GM21367 (cell line): ENCODE data around the gene MAPK8IP1.

Experiments used
- ATAC-seq: cut with Tn5 transposase; IDR thresholded peaks from one replicate; pipeline ENCODE4 v1.9.1; 2021; ENCODE audit not compliant: unreplicated experiment

The MAPK8IP1 gene

DNA sequence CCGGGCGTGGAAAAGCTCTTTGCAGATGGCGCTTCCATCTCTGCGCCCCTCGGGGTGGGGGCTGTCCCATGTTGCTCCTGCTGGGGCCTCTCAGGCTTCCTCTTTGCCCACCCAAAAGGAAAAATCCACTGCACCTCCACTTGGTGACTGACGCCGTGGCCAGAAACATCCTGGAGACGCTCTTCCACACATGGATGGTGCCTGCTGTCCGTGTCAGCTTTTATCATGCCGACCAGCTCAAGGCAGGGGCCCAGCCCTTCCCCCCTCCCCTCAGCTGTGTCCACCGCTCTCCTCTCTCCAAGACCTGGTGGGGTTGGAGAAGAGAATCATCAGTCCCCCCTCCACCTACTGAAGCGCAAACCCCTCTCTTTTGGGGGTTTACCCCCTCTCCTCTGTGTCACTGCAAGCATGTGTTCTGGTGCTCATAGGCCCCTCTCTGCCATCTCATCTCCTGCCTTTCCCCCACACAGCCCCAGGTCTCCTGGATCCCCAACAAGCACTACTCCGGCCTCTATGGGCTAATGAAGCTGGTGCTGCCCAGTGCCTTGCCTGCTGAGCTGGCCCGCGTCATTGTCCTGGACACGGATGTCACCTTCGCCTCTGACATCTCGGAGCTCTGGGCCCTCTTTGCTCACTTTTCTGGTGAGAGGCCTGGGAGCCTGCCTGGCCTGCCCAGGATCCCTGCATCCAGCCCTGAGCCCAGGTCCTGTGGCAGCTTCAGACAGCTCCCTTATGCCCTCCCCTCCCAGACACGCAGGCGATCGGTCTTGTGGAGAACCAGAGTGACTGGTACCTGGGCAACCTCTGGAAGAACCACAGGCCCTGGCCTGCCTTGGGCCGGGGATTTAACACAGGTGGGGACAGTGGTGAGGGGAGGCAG lies 38.8 kb downstream of the MAPK8IP1 start:
- no peak for ATAC-seq

DNA sequence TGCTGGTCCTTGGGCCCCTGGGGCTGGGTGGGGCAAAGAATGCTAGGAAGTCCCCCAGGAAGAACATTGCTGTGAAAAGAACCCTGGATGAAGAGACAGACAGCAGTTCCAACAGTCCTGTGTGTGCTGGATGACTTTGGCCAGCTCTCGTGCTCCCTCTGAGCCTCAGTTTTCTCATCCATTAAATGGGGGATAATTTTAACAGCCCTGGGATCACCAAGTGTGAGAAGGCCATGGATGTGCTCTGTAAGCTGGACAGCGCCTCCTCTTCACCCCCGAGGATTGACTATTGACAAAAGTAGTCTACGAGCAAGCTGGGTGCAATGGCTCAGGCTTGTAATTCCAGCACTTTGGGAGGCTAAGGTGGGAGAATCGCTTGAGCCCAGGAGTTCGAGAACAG lies 39.5 kb downstream of the MAPK8IP1 start:
- no peak for ATAC-seq

DNA sequence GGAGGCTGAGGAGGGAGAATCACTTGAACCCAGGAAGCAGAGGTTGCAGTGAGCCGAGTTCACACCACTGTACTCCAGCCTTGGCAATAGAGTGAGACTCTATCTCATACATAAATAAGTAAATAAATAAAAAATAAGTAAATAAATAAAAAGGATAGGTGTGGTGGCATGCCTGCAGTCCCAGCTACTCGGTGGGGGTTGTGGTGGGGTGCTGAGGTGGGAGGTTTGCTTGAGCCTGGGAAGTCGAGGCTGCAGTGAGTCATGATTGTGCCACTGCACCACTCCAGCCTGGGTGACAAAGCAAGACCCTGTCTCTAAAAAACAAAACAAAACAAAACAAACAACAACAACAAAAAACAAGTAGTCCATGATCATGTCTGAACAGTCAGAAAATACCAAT lies 40.1 kb downstream of the MAPK8IP1 start:
- no peak for ATAC-seq

DNA sequence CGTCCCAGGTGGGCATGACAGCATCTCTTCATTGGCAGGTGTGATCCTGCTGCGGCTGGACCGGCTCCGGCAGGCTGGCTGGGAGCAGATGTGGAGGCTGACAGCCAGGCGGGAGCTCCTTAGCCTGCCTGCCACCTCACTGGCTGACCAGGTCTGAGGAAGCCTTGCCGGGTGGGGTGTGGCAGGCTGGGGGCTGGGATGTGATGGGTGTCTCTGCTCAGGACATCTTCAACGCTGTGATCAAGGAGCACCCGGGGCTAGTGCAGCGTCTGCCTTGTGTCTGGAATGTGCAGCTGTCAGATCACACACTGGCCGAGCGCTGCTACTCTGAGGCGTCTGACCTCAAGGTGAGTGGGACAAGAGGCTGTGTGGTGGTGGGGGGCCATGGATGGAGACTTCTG lies 40.5 kb downstream of the MAPK8IP1 start:
- ATAC-seq, result no peak

DNA sequence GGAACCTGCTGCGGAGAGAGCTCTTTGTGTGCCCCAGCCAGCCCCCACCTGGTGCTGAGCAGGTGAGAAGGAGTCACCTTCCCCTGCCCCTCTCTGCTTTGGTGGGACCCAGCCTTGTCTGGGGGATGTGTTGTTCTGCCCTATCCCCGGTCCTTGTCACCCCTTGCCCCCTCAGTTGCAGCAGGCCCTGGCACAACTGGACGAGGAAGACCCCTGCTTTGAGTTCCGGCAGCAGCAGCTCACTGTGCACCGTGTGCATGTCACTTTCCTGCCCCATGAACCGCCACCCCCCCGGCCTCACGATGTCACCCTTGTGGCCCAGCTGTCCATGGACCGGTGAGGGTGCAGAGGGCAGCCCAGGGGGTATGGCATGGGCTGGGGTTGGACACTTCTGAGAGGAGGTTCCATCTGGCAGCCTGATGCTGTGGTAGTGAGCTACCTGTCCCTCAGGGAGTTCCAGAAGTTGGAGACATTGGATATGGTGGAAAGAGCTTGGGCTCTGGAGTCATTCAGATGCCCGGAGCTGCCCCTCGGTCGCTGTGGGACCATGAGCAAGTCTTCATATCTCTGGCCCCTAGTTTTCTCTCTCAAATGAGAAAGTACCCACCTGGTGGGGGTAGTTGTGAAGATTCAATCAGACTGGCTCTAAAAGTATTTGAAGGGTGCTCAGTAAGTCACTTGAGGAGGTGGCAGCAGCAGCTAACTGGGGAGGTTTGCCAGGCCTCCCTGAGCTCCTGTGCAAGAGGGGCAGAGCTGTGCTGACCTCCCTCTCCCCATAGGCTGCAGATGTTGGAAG lies 41.3 kb downstream of the MAPK8IP1 start:
- no peak for ATAC-seq

DNA sequence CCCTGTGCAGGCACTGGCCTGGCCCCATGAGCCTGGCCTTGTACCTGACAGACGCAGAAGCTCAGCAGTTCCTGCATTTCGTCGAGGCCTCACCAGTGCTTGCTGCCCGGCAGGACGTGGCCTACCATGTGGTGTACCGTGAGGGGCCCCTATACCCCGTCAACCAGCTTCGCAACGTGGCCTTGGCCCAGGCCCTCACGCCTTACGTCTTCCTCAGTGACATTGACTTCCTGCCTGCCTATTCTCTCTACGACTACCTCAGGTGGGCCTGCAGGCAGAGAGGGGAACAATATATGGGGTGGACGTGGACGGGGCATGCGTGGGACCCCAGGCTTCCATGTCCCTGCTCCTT lies 41.9 kb downstream of the MAPK8IP1 start:
- no peak for ATAC-seq

DNA sequence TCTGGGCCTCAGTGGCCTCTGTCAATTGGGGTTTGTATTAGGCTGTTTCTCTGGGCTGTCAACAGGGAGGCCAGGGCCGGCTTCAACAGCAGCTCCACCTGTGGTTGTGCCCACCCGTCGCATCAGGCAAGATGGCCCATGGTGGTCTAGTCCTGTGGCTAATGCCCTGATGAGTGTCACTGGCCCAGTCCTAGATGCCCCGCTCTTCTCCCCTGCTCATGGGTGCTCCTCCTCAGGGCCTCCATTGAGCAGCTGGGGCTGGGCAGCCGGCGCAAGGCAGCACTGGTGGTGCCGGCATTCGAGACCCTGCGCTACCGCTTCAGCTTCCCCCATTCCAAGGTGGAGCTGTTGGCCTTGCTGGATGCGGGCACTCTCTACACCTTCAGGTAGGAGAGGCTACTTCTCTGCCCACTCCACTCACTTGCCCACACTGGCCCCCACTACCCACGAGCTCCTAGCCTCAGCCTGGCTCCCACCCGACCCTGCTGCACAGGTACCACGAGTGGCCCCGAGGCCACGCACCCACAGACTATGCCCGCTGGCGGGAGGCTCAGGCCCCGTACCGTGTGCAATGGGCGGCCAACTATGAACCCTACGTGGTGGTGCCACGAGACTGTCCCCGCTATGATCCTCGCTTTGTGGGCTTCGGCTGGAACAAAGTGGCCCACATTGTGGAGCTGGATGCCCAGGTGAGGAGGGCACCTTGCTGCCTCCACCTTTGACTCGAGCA lies 42.4 kb downstream of the MAPK8IP1 start:
- ATAC-seq, result no peak

DNA sequence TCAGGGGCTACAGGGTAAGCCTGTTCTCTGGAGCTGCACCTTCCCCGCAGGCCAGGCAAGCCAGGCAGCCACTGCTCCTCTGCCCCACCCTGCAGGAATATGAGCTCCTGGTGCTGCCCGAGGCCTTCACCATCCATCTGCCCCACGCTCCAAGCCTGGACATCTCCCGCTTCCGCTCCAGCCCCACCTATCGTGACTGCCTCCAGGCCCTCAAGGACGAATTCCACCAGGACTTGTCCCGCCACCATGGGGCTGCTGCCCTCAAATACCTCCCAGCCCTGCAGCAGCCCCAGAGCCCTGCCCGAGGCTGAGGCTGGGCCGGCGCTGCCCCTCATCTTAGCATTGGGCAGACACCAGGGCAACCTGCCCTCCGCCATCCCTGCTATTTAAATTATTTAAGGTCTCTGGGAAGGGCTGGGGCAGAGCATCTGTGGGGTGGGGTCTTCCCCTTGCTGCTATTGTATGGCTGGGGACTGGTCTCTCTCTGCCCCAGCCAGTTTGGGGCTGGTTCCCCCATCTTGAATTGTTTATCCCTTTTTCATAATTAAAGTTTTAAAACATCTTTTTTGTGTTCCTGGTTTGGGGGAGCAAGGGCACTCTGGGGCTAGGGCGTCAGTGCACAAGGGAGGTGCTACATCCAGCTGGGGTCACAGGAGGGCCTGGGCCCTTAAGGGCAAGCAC lies 43.2 kb downstream of the MAPK8IP1 start:
- ATAC-seq, result no peak

DNA sequence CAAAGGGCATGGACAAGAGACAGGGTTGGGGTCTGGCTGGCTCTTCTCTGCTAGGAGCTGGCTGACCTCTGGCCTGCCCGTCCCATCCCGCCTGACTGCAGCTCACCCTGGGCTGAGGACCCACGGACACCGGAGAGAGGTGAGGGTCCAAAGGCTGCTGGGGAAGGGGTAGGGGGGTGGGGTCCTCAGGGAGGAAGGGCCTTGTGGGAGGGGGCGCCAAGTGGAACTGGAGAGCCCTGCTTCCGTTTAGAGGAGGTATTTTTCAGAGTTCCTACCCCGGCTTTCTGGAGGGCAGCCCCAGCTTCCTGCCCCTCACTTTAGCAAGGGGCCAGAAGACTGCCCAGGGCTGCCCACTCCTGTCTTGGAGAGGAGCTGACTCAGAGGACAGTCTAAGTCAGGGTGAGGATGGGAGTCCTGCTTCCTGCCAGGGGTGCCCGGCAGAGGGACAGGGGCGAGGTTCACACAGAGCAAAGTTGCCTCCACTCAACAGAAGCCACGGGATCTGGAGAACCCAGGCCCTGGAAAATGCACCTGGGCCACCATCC lies 44.1 kb downstream of the MAPK8IP1 start:
- ATAC-seq, result peak; percentile 15

DNA sequence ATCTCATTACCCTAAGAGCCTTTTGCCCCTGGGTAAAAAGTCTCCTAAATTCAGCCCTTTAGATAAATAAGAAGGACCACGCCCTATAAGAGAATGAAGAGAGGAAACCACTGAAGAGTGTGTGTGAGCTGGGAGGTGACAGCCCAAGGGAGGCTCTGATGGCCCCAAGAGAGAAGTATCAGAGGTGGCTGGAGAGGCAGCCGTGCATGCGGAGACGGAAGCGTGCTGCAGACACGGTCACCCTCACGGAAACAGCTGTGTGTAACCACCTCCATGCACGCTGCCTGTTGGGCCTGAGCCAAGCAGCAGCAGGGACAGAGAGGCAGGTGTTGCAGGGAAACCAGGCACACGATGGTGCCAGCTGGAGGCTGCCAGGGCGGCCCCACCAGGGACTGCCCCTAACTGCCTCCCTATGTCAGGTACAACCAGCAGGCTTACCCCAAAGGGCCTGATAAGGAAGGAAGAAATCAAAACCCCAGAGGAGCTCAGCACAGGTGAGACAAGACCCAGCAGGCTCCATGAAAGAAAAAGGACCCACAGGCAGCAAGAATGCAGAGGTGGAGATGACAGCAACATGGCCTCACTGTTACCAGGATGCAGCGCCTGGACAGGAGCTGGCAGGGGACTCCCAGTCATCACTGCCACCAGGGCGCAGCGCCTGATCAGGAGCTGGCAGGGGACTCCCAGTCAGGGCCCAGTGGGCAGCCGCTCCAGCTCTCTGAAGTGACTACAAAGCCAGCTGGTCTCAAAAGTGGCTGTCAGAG lies 44.8 kb downstream of the MAPK8IP1 start:
- ATAC-seq, result peak; percentile 82

DNA sequence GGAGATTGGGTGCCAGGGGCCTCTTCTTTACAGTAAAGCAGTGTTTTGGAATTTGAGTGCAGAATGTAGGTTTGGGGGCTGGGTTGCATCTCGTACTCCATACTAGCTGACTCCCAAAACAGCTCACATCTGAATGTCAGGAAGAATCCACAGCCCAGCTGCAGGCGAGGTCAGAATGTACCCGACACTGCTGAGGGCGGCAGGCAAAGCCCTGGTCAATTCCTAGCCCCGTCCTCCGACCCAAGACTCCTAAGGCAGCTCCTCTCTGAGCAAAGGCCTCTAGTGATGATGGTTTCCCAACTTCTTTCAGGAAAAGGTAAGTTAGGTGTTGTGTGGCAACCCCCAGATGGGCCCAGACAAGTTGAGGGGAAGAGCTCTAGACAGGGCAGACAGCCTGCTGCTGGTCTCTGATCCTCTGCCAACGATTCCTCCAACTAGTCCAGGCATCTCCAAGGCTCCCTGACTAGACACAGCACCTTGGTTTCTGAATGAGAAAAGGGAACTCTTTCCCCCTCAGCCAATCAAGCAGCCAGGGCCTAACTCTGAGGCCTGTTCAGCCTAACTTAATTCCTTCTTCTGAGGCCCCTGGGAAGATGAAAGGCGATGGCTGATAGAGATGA lies 45.6 kb downstream of the MAPK8IP1 start:
- ATAC-seq, result no peak

DNA sequence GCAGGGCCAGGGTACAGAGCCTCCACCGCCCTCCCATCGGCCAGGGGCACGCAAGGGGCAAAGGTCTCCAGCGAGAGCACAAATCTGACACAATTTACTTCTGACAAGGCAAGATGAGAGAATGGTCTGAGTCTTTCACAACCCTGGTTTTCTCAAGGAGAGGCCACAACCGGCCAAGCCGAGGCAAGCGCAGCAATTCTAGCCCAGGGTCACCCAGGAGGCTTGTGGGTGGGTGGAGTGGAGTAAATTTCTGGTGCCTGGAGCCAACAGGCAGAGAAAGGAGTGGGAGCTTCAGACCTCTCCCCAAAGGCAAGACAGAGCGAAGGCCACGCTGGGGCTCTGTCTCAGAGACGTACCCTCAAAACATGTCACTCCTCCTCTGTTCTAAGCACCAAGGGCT lies 46.3 kb downstream of the MAPK8IP1 start:
- no peak for ATAC-seq

DNA sequence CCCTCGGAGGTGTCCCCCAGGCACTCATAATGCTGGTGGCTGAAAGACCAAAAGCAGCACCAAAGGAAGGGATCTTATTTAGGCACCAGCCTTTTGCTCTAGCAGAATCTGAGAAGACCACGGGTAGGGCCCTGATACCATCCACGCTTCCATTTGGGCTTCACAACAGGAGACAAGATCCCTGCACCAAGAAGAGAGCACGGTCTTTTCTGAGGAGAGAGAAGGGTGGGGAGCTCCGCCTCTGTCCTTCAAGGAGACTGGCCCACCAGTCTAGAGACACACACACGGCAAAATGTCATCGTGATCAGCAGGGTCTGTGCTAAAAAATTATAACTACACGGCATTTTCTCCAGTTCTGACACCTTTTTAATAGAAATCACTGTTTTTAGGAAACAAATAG lies 46.8 kb downstream of the MAPK8IP1 start:
- no peak for ATAC-seq

DNA sequence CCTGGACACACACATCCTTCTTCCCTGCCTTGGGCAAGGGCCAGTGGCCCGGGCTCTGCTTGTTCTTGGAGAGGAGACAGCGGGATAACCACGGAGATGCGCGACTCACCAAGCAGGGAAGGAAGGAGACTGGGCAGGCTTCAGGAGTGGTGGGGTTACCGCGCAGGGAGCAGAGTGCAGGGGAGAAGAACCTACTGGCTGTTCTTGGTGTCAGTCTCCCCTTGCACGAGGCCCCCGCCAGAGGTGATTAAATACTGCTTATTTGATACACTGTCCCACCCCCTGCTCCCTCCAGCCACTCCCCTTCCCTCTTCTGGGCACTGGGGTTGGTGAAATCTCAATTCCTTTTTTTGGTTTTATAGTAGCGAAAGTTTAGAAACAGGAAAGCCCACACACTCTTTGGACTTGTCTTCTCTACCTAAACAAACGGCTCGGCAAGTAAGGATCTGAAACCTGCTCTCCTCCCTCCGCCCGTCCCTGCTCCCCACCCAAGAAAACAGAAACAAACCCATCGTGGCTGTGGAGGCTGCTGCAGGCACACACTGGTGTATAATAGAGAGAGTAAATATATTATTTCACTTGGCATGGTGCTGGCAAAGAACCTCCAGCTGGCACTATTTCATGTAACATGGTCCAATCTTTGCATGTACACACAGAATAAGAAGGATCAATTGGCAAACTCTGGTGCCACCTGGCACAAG lies 47.8 kb downstream of the MAPK8IP1 start:
- no peak for ATAC-seq

DNA sequence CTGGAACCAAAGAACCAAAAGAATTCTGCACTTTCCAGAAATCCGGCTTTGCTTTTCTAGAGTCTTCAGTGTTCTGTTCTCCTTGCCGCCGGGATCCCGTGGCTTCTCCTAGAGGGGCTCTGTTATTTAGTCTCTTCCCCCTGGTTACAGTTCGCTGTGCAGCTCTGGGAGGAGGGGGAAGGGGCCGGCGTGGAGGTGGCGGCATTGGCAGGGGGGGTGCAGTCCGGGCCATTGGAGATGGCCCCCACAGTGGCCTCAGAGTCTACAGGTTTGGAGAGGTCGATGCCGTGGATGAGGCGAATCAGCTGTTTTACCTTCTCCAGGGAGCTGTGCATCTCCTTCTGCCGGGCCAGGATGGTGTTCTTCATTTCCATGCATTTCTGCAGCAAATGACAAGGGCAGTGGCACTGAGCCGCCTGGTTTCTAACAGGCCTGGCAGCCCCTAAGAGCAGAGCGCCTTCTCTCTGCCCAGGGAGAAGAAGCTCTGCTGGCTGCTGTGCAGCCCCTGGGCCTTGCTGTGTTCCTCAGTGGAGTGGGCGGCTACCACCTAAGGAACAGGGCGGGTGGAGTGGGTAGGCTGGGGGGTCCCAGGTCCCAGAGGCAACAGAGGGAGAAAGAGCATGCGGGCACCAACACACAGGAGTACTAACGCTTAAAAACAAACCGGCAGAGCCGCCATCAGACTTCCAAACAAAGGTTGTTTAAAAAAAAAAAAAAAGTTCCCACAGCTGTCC lies 48.6 kb downstream of the MAPK8IP1 start:
- ATAC-seq, result no peak

DNA sequence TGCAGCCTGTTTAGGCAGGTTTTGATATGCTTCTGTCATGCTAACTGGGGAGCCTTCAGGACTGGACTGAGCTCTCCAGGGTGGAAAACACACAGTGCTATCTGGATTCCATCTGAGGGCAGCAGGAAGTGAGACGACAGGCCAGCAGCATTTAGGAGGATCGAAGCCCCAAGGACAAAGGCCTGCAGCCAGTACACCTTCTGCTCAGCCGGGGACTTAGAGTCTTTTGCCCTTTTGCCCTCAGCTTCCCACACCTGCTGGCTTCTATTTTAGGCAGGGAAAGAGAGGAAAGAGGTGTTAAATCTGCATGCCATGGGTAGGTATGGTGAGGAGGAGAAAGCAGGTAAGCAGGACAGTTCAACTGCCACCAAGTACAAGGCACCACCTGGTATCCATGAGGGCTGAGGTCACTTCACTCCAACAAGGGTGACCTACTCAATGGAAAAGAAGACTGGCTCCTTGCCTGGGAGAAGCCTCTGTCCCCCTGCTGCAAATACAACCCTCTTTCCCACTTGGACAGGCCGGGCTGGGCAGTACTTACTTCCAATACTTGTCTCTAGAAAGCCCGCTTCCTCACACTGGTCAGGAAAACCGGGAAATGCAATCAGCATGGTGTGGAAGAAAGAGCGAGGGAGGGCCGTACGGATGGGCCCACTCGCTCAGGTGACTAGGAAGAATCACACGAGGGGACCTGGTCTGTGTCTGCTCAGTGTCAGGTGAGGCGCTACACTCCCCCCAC lies 49.3 kb downstream of the MAPK8IP1 start:
- no peak for ATAC-seq

DNA sequence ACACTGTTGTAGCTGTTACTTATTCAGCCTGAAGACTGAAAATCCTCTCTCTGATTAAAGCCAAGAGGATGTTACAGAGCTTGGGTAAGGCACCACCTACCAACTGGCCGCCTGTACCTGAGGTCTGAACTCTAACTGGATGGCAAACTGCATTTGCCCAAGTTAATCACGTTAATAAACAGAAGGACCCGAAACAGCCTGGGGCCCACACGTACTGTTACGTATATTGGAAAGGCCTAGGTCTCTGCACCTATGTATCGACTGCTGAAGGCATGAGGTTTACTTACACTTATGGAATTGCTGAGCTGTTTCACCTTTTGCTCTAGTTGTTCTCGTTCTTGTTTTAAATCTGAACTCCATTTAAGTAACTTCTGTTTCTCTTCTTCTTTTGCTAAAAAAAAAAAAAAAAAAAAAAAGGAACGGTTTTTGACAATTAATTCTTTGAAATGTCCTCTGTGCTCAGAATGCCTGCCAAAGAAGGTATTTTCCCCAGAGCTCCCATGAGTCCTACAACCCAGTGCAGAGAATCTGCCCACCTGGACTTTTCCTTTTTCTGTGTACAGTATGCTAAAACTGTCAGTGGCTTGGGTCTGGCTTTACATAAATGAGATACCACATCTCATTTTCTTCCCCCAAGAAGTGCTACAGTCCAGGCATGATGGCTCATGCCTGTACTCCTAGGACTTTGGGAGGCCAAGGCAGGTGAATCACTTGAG lies 50.1 kb downstream of the MAPK8IP1 start:
- no peak for ATAC-seq
